Measurements from ENCODE around the gene NOP14.

GRCh38 chr4:2909583-2909982, 53.6 kb downstream of the NOP14 start:
- TF ChIP-seq, protein P1, sequence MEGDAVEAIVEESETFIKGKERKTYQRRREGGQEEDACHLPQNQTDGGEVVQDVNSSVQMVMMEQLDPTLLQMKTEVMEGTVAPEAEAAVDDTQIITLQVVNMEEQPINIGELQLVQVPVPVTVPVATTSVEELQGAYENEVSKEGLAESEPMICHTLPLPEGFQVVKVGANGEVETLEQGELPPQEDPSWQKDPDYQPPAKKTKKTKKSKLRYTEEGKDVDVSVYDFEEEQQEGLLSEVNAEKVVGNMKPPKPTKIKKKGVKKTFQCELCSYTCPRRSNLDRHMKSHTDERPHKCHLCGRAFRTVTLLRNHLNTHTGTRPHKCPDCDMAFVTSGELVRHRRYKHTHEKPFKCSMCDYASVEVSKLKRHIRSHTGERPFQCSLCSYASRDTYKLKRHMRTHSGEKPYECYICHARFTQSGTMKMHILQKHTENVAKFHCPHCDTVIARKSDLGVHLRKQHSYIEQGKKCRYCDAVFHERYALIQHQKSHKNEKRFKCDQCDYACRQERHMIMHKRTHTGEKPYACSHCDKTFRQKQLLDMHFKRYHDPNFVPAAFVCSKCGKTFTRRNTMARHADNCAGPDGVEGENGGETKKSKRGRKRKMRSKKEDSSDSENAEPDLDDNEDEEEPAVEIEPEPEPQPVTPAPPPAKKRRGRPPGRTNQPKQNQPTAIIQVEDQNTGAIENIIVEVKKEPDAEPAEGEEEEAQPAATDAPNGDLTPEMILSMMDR (IDR thresholded peaks at IDR 0.05) = no peak
- TF ChIP-seq POLR2A (IDR thresholded peaks at IDR 0.05) = no peak

Data from breast epithelium (tissue), 3 donors.